Body of pancreas (tissue), 4 donors: ENCODE results near the gene FRMD5.

Experiments
- POLR2A ChIP-seq, 3 donors: fragments of 450-650 bp; IDR thresholded peaks; one replicate each; pipeline ENCODE4 v1.6.1; 2016; ENCODE audit warnings: antibody characterized with exemption in 3 of 3, mild to moderate bottlenecking in 2 of 3
- TF ChIP-seq, protein P1 (sequence below), 7 experiments: fragments of 450-650 bp in 4 of 7; fragments of 200-600 bp in 3 of 7; sonication (generic) in 3 of 7; IDR thresholded peaks; one replicate each; pipeline ENCODE4 v1.5.1; 2016 to 2019; ENCODE audit warnings: antibody characterized with exemption in 7 of 7

- TF ChIP-seq, protein P1, sequence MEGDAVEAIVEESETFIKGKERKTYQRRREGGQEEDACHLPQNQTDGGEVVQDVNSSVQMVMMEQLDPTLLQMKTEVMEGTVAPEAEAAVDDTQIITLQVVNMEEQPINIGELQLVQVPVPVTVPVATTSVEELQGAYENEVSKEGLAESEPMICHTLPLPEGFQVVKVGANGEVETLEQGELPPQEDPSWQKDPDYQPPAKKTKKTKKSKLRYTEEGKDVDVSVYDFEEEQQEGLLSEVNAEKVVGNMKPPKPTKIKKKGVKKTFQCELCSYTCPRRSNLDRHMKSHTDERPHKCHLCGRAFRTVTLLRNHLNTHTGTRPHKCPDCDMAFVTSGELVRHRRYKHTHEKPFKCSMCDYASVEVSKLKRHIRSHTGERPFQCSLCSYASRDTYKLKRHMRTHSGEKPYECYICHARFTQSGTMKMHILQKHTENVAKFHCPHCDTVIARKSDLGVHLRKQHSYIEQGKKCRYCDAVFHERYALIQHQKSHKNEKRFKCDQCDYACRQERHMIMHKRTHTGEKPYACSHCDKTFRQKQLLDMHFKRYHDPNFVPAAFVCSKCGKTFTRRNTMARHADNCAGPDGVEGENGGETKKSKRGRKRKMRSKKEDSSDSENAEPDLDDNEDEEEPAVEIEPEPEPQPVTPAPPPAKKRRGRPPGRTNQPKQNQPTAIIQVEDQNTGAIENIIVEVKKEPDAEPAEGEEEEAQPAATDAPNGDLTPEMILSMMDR (IDR thresholded peaks at IDR 0.05): no peak
- no peak for TF ChIP-seq POLR2A (IDR thresholded peaks at IDR 0.05)
Measured at GRCh38 chr15:43989938-43990337, 205.1 kb downstream of the FRMD5 start.
